K562 (cell line): ENCODE results near the gene CACNB2. TPM values are rescaled to one million over a fixed set of nuclear protein-coding genes. Genes with fewer than 3 reads are reported as not detected.

Source experiments
- ATAC-seq: fragments of 200-7000 bp; cut with Tn5 transposase; 3 replicates; pipeline ENCODE4 v1.9.1; 2020; ENCODE audit warnings: moderate library complexity
- BruUV-seq: library from RNA; stranded (reverse); fragments of 400-500 nt; replicated peaks from 2 replicates; lab custom pipeline; 2021; lab: Mats Ljungman, UMichigan
- CTCF ChIA-PET: fragments of 300-600 bp; formaldehyde crosslinking; extraction: SDS; loops from one replicate; lab custom pipeline; 2021; ENCODE audit warnings: low intra/inter-chr PET ratio; lab: Yijun Ruan, JAX
- POLR2A ChIA-PET: fragments of 300-600, 350-650 bp; sonication (Branson Sonifier 250); formaldehyde crosslinking; extraction: SDS; loops from one replicate; lab custom pipeline; 2021; ENCODE audit warnings: antibody characterized with exemption, inconsistent platforms; lab: Yijun Ruan, JAX
- DNase-seq, 4 experiments: peaks; one replicate each; pipeline versions ENCODE4 v3.0.0 to v3.0.0-alpha.2; 2011 to 2018; ENCODE audit warnings: low spot score in 3 of 4, mixed read lengths in 3 of 4; ENCODE audit errors: extremely low read depth in 1 of 4
- FAIRE-seq: peaks from 2 replicates; lab custom pipeline; 2011; peaks lifted over from hg19 to GRCh38; lab: Jason Lieb, UNC
- H2AFZ ChIP-seq: 2 replicates; pipeline ENCODE4 v1.6.0; 2011; ENCODE audit warnings: low read depth, low read length, control low read depth, inconsistent platforms
- H3K27ac ChIP-seq: fragments of 200-600 bp; 3 replicates; pipeline ENCODE4 v1.8.0; 2011; ENCODE audit warnings: low read depth, mild to moderate bottlenecking, control low read depth, inconsistent platforms, low read length, moderate library complexity, mixed read lengths; ENCODE audit errors: extremely low read depth
- H3K27me3 ChIP-seq, 2 experiments: fragments of 300-600 bp in 1 of 2; 2 replicates in 1 of 2; 3 replicates in 1 of 2; pipeline versions ENCODE4 v1.6.0 to v1.8.0; 2011; ENCODE audit warnings: inconsistent platforms in 2 of 2, low read length in 2 of 2, mild to moderate bottlenecking in 1 of 2, mixed read lengths in 1 of 2, moderate library complexity in 1 of 2; ENCODE audit not compliant: control insufficient read depth in 2 of 2, insufficient read depth in 2 of 2
- H3K36me3 ChIP-seq: fragments of 300-600 bp; 3 replicates; pipeline ENCODE4 v1.8.0; 2011; ENCODE audit warnings: mild to moderate bottlenecking, low read length, inconsistent platforms; ENCODE audit not compliant: control insufficient read depth, insufficient read depth
- H3K4me1 ChIP-seq, 2 experiments: fragments of 200-600 bp in 1 of 2; replicated peaks in 1 of 2; 2 replicates in 1 of 2; 3 replicates in 1 of 2; pipeline versions ENCODE4 v1.5.1 to v1.8.0; 2011; ENCODE audit warnings: inconsistent platforms in 2 of 2, low read length in 2 of 2, mild to moderate bottlenecking in 1 of 2, mixed read lengths in 1 of 2, moderate library complexity in 1 of 2; ENCODE audit not compliant: control insufficient read depth in 2 of 2, insufficient read depth in 2 of 2
- H3K4me2 ChIP-seq: 2 replicates; pipeline ENCODE4 v1.6.1; 2011; ENCODE audit warnings: low read length, control low read depth, inconsistent platforms, mixed read lengths; ENCODE audit not compliant: insufficient read depth
- H3K4me3 ChIP-seq: fragments of 200-600 bp; sonication (generic), shearing (Covaris generic); 2 replicates; pipeline ENCODE4 v1.5.1; 2016; ENCODE audit warnings: control low read depth, inconsistent platforms
- H3K79me2 ChIP-seq: fragments of 200-600 bp; 3 replicates; pipeline ENCODE4 v1.8.0; 2011; ENCODE audit warnings: low read length, inconsistent platforms; ENCODE audit not compliant: control insufficient read depth, insufficient read depth
- H3K9ac ChIP-seq, 2 experiments: 2 replicates each; pipeline versions ENCODE4 v1.6.0 to v1.6.1; 2011; ENCODE audit warnings: low read depth in 2 of 2, low read length in 2 of 2, control low read depth in 1 of 2, inconsistent platforms in 1 of 2, mild to moderate bottlenecking in 1 of 2, mixed read lengths in 1 of 2; ENCODE audit not compliant: insufficient read depth in 1 of 2
- H3K9me1 ChIP-seq: one replicate; pipeline ENCODE4 v1.6.0; 2011; ENCODE audit warnings: inconsistent platforms, mild to moderate bottlenecking, low read length, moderate library complexity; ENCODE audit not compliant: control insufficient read depth, insufficient read depth
- H3K9me3 ChIP-seq: replicated peaks from 2 replicates; pipeline ENCODE4 v1.5.1; 2011; ENCODE audit warnings: low read depth, low read length, inconsistent platforms; ENCODE audit not compliant: control insufficient read depth, insufficient read depth
- H4K20me1 ChIP-seq: replicated peaks from 2 replicates; pipeline ENCODE4 v1.6.1; 2011; ENCODE audit warnings: low read length, inconsistent platforms, mixed read lengths; ENCODE audit not compliant: control insufficient read depth, insufficient read depth
- CHD1 ChIP-seq: fragments of 200-600 bp; sonication (generic); IDR thresholded peaks from one replicate; pipeline ENCODE4 v1.6.1; 2012; ENCODE audit warnings: mild to moderate bottlenecking, moderate library complexity, low read length, inconsistent platforms
- GABPB2 ChIP-seq: fragments of 250-450 bp; sonication (Bioruptor Pico); conservative IDR thresholded peaks from 2 replicates; pipeline ENCODE4 v1.5.1; 2021; ENCODE audit warnings: mild to moderate bottlenecking
- HDAC6 ChIP-seq: IDR thresholded peaks from 2 replicates; pipeline ENCODE4 v1.6.1; 2012; ENCODE audit warnings: low read depth, mild to moderate bottlenecking, control low read depth, inconsistent platforms, low read length, moderate library complexity
- MEF2A ChIP-seq: IDR thresholded peaks from 2 replicates; pipeline ENCODE4 v1.6.1; 2011; ENCODE audit warnings: low read depth, mild to moderate bottlenecking, low read length, moderate library complexity; ENCODE audit not compliant: control insufficient read depth
- MYC ChIP-seq, 2 experiments: fragments of 250-450 bp in 1 of 2; sonication (Bioruptor Pico) in 1 of 2; IDR thresholded peaks; 2 replicates each; pipeline versions ENCODE4 v1.5.1 to v1.6.1; 2012 to 2021; ENCODE audit warnings: low read depth in 2 of 2, borderline replicate concordance in 1 of 2, improper control_type of control experiment in 1 of 2, low read length in 1 of 2, mild to moderate bottlenecking in 1 of 2, moderate library complexity in 1 of 2
- SIN3B ChIP-seq: fragments of 450-650 bp; IDR thresholded peaks from 2 replicates; pipeline ENCODE4 v1.6.1; 2017; ENCODE audit warnings: low read depth, mild to moderate bottlenecking, moderate library complexity
- ZFP1 ChIP-seq: fragments of 450-650 bp; formaldehyde crosslinking; IDR thresholded peaks from 2 replicates; pipeline ENCODE4 v1.4.0; 2020; ENCODE audit warnings: mild to moderate bottlenecking, mixed read lengths
- ZNF133 ChIP-seq: fragments of 250-450 bp; sonication (Bioruptor Pico); IDR thresholded peaks from 2 replicates; pipeline ENCODE4 v1.4.0; 2020; ENCODE audit warnings: mild to moderate bottlenecking
- ZNF41 ChIP-seq: fragments of 250-450 bp; sonication (Bioruptor Pico); conservative IDR thresholded peaks from 2 replicates; pipeline ENCODE4 v1.4.0; 2020; ENCODE audit warnings: mild to moderate bottlenecking
- WGBS: fragments of 100-300 bp; shearing (Covaris generic); methylation state at CpG from one replicate; pipeline ENCODE4 v1.1.6; 2016; ENCODE audit warnings: low coverage, mixed read lengths; ENCODE audit not compliant: insufficient coverage; ENCODE audit errors: missing lambda C conversion rate; 5-methylcytosine and 5-hydroxymethylcytosine counted together
- in situ Hi-C: fragments of 300-500 bp; cut with MboI; formaldehyde crosslinking; loops from 4 replicates; pipeline ENCODE4 v1.15.0; 2018; ENCODE audit warnings: inconsistent platforms, mixed read lengths
- intact Hi-C: fragments of 100-400 bp; cut with micrococcal nuclease; formaldehyde crosslinking; loops from 2 replicates; pipeline ENCODE4 v1.14.2; 2022
- polyA plus RNA-seq, 8 experiments: library from polyadenylated mRNA; depleted of rRNA in 4 of 8; stranded (reverse) in 5 of 8; unstranded in 3 of 8; fragments of >200 nt; fragmentation: Nextera tagmentation in 2 of 8; fragmentation: Illumina TruSeq in 1 of 8; extraction: Ambion mirVana in 2 of 8; extraction: Trizol in 1 of 8; gene quantifications; 2 replicates each; pipeline versions ENCODE4 v1.2.1 to v1.2.3, GENCODE V29; 2011 to 2014; ENCODE audit warnings: inconsistent platforms in 1 of 8, missing spikeins in 1 of 8
- total RNA-seq, 7 experiments: library from RNA; depleted of rRNA in 6 of 7; stranded (reverse); fragments of >200 nt in 6 of 7; fragmentation: Illumina TruSeq in 2 of 7; extraction: Trizol in 2 of 7; gene quantifications; 2 replicates each; pipeline versions ENCODE4 v1.2.1 to v1.2.3, GENCODE V29; 2011 to 2021; ENCODE audit warnings: low replicate concordance in 1 of 7
- TF ChIP-seq, protein P1 (sequence below): fragments of 450-650 bp; IDR thresholded peaks from 2 replicates; pipeline ENCODE4 v1.6.1; 2016; ENCODE audit warnings: mild to moderate bottlenecking, moderate library complexity

CACNB2 gene
- total and polyA plus RNA-seq, 9 of the 15 experiments (the other 6 are each of a cell fraction or from before 2014, with no cell fraction given): 1.8 to 2.2 TPM; not detected in 7

DNA sequence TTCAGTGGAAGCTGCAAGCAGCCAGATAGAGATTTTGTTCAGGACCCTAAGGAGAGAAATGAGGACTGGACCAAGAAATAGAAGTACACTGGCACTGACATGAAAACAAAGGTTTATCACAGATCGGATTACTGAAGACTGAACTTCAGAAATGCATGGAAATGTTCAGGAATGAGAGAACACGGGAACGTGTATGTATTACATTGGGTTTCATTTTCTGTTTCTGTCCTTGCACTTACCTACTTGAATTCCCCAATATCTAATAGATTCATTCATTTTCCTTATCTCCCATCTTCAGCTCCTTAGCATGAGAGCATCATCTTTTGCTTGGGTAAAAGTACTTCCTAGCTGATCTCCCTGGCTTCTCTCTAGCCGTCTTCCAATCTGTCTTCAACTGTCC is 114.5 kb downstream of the CACNB2 start:
- CTCF ChIA-PET: no interaction called here

More for the DNA sequence above, 114.5 kb downstream of the CACNB2 start:
- no peaks in the 10 kb centered on the region for H3K36me3 ChIP-seq
- intact Hi-C loops: no loop called here
- H3K4me2 ChIP-seq: no peak overlapping the region
- no peak for TF ChIP-seq ZNF133 (CRISPR knock-in tag)
- TF ChIP-seq HDAC6: no peak
- TF ChIP-seq MYC (IDR thresholded peaks at IDR 0.05; ENCODE audit: low read depth, low read length): no peak
- no peak for TF ChIP-seq MYC (CRISPR knock-in tag; IDR thresholded peaks at IDR 0.05; ENCODE audit: borderline replicate concordance, low read depth)
- TF ChIP-seq ZFP1 (CRISPR knock-in tag): no peak
- TF ChIP-seq CHD1: no peak
- TF ChIP-seq, protein P1, sequence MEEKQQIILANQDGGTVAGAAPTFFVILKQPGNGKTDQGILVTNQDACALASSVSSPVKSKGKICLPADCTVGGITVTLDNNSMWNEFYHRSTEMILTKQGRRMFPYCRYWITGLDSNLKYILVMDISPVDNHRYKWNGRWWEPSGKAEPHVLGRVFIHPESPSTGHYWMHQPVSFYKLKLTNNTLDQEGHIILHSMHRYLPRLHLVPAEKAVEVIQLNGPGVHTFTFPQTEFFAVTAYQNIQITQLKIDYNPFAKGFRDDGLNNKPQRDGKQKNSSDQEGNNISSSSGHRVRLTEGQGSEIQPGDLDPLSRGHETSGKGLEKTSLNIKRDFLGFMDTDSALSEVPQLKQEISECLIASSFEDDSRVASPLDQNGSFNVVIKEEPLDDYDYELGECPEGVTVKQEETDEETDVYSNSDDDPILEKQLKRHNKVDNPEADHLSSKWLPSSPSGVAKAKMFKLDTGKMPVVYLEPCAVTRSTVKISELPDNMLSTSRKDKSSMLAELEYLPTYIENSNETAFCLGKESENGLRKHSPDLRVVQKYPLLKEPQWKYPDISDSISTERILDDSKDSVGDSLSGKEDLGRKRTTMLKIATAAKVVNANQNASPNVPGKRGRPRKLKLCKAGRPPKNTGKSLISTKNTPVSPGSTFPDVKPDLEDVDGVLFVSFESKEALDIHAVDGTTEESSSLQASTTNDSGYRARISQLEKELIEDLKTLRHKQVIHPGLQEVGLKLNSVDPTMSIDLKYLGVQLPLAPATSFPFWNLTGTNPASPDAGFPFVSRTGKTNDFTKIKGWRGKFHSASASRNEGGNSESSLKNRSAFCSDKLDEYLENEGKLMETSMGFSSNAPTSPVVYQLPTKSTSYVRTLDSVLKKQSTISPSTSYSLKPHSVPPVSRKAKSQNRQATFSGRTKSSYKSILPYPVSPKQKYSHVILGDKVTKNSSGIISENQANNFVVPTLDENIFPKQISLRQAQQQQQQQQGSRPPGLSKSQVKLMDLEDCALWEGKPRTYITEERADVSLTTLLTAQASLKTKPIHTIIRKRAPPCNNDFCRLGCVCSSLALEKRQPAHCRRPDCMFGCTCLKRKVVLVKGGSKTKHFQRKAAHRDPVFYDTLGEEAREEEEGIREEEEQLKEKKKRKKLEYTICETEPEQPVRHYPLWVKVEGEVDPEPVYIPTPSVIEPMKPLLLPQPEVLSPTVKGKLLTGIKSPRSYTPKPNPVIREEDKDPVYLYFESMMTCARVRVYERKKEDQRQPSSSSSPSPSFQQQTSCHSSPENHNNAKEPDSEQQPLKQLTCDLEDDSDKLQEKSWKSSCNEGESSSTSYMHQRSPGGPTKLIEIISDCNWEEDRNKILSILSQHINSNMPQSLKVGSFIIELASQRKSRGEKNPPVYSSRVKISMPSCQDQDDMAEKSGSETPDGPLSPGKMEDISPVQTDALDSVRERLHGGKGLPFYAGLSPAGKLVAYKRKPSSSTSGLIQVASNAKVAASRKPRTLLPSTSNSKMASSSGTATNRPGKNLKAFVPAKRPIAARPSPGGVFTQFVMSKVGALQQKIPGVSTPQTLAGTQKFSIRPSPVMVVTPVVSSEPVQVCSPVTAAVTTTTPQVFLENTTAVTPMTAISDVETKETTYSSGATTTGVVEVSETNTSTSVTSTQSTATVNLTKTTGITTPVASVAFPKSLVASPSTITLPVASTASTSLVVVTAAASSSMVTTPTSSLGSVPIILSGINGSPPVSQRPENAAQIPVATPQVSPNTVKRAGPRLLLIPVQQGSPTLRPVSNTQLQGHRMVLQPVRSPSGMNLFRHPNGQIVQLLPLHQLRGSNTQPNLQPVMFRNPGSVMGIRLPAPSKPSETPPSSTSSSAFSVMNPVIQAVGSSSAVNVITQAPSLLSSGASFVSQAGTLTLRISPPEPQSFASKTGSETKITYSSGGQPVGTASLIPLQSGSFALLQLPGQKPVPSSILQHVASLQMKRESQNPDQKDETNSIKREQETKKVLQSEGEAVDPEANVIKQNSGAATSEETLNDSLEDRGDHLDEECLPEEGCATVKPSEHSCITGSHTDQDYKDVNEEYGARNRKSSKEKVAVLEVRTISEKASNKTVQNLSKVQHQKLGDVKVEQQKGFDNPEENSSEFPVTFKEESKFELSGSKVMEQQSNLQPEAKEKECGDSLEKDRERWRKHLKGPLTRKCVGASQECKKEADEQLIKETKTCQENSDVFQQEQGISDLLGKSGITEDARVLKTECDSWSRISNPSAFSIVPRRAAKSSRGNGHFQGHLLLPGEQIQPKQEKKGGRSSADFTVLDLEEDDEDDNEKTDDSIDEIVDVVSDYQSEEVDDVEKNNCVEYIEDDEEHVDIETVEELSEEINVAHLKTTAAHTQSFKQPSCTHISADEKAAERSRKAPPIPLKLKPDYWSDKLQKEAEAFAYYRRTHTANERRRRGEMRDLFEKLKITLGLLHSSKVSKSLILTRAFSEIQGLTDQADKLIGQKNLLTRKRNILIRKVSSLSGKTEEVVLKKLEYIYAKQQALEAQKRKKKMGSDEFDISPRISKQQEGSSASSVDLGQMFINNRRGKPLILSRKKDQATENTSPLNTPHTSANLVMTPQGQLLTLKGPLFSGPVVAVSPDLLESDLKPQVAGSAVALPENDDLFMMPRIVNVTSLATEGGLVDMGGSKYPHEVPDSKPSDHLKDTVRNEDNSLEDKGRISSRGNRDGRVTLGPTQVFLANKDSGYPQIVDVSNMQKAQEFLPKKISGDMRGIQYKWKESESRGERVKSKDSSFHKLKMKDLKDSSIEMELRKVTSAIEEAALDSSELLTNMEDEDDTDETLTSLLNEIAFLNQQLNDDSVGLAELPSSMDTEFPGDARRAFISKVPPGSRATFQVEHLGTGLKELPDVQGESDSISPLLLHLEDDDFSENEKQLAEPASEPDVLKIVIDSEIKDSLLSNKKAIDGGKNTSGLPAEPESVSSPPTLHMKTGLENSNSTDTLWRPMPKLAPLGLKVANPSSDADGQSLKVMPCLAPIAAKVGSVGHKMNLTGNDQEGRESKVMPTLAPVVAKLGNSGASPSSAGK: no peak
- no peak for TF ChIP-seq SIN3B
- no peak for TF ChIP-seq GABPB2 (CRISPR knock-in tag)
- TF ChIP-seq ZNF41 (CRISPR knock-in tag): no peak
- no peak for TF ChIP-seq MEF2A
- TF ChIP-seq, all 486 proteins: peak for 0
- H2AFZ ChIP-seq: no peak overlapping the region
- H4K20me1 ChIP-seq: no peaks in the 10 kb centered on the region
- WGBS: 1% methylated on average over 4 of the region's 4 CpGs
- ATAC-seq (no peak), DNase-seq (no peak), FAIRE-seq (no peak)
- in situ Hi-C loops: no loop called here
- no peaks in the 10 kb centered on the region for H3K79me2 ChIP-seq
- no peaks in the 10 kb centered on the region; a peak in 1 of 5 replicates for H3K27me3 ChIP-seq
- no TSS peak for BruUV-seq
- no peak overlapping the region for H3K9ac ChIP-seq
- POLR2A ChIA-PET: no interaction called here
- H3K4me1 ChIP-seq: no peaks in the 10 kb centered on the region
- no peak overlapping the region for H3K27ac ChIP-seq
- H3K9me1 ChIP-seq: no peaks in the 10 kb centered on the region
- no peak overlapping the region for H3K4me3 ChIP-seq
- no peaks in the 10 kb centered on the region for H3K9me3 ChIP-seq
